ENCODE measurements around the gene SMURF2.
"Not testable (repeated sequence)": the region's sequence is repeated elsewhere in the genome, so short reads cannot be mapped to it uniquely, and the experiment has no call there.

SMURF2 gene

DNA sequence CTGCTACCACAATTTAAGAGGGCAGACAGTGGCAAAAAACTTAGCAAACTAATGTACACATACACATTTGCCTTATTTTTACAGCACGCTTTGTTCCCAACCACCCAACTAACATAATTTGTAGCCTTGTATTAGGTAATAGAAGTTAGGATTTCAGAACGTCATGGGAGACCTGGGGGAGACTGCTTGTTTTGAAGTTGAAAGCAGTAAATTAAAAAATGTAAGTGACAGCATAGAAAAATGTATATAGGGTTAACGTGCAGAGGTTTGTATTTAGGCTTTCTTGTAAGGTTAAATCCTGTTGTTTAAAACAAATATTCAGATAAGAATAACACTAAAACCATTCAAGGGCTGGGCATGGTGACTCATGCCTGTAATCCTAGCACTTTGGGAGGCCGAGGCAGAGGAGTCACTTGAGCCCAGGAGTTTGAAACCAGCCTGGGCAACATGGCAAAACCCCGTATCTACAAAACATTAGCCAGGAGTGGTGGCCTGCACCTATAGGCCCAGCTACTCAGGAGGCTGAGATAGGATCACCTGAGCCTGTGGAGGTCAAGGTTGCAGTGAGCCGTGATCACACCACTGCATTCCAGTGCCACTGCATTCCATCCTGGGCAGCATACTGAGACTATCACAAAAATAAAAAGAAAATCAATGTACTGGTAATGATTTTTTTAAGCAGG lies 2.3 kb upstream of the SMURF2 start:
- DNase-seq (ENCODE audit: low read depth in 2 of 2): not testable (repeated sequence)

DNA sequence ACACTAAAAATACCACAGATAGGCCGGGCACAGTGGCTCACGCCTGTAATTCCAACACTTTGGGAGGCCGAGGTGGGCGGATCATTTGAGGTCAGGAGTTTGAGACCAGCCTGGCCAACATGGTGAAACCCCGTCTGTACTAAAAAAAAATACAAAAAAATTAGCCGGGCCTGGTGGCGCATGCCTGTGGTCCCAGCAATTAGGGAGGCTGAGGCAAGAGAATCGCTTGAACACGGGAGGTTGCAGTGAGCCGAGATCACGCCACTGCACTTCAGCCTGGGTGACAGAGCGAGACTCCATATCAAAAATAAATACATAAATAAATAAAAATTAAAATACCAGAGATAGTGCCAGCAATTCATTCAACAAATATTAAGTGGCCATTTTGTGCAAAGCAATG lies 1.7 kb upstream of the SMURF2 start:
- not testable (repeated sequence) for DNase-seq (ENCODE audit: low read depth in 2 of 2)

DNA sequence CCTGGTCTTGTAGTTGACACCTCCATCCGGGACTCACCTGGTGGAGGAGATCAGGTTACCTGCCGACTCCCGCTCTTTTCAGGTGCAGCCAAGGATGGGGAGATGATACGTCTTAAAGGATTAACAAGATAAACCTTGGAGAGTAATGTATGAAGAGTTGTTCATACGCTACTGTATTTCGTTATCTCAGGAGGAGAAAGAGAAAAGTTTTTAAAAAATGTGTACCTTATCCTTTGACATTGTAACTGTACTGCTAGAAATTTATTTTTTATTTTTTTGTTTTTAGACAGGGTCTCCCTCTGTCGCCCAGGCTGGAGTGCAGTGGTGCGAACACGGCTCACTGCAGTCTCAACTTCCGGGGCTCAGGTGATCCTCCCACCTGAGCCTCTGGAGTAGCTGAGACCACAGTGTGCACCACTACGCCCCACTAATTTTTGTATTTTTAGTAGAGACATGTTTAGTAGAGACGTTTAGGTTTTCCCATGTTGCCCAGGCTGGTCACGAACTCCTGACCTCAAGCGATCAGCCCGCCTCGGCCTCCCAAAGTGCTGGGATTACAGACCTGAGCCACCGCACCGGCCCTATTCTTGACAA lies 764 bp upstream of the SMURF2 start:
- no peak for DNase-seq (ENCODE audit: low read depth in 2 of 2)

DNA sequence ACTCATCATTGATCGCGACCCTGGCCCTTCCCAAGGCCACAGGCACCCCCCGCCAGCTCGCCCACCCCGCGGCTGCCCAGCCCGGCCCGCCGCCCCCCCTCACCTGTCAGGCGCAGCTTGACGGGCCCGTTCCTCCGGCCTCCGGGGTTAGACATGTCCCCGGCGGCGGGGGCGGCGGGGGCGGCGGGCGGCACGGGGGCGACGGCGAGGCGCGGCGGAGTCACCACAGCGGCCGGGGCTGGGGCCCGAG lies 456 bp downstream of the SMURF2 start:
- DNase-seq (ENCODE audit: low read depth in 2 of 2): no peak

- DNase-seq (ENCODE audit: low read depth in 2 of 2): peak; percentile 10 to 14
Measured at GRCh38 chr17:64660978-64661725, 955 bp downstream of the SMURF2 start.

- DNase-seq (ENCODE audit: low read depth in 2 of 2): not testable (repeated sequence)
Measured at GRCh38 chr17:64660195-64660977, 1.7 kb downstream of the SMURF2 start.

DNA sequence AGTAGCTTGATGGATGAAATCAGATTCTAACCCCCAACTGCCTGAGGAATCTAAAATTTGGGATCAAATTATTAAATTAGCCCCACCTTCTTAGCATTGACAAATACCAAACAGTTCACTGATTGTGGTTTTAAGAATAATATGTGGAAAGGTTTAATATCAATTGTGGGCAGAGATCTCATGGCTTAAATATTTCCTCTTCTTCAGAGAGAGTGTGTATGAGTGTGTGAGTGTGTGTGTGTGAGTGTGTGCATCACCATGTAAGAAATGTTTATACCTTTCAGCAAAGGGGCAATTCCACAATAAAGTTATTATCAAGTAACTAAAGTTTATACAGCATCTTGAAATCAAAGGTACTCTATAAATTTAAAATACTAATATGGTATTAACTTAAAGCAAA lies 3.2 kb downstream of the SMURF2 start:
- no peak for DNase-seq (ENCODE audit: low read depth in 2 of 2)

GRCh38 chr17:64657610-64658125 lies 4.4 kb downstream of the SMURF2 start:
- DNase-seq (ENCODE audit: low read depth in 2 of 2): no peak

DNA sequence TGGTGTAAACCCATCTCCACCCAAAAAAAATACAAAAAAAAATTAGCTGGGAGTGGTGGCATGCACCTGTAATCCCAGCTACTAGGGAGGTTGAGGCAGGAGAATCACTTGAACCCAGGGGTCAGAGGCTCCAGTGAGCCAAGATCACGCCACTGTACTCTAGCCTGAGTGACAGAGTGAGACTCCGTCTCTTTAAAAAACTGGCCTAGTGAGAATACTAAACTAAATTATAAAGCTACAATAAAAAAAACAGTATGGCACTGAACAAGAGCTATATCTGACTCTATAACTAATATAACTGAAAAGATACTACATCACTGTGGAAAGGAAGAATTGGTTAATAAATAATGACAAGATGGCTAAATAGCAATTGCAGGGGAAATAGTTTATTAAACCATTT lies 6.4 kb downstream of the SMURF2 start:
- DNase-seq (ENCODE audit: low read depth in 2 of 2): no peak

DNA sequence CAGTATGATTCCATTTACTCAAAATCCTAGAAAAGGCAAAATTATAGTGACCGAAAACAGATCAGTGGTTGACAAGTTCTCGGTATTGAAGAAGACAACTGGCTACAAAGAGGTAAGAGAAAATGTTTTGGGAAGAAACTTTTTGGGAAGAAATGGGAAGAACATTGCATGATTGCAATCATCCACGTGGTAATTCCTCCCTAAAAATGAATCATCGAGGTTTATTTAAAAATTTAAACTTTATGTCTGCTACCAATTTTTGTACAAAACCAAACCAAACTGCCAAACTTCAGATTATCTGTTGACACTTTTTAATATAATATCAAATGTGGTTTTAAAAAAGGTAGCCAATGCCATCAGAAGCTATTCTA lies 8.1 kb downstream of the SMURF2 start:
- no peak for DNase-seq (ENCODE audit: low read depth in 2 of 2)

GRCh38 chr17:64653325-64653984 lies 8.7 kb downstream of the SMURF2 start:
- no peak for DNase-seq (ENCODE audit: low read depth in 2 of 2)

GRCh38 chr17:64651889-64652288 lies 10.2 kb downstream of the SMURF2 start:
- DNase-seq (ENCODE audit: low read depth in 2 of 2): no peak

DNA sequence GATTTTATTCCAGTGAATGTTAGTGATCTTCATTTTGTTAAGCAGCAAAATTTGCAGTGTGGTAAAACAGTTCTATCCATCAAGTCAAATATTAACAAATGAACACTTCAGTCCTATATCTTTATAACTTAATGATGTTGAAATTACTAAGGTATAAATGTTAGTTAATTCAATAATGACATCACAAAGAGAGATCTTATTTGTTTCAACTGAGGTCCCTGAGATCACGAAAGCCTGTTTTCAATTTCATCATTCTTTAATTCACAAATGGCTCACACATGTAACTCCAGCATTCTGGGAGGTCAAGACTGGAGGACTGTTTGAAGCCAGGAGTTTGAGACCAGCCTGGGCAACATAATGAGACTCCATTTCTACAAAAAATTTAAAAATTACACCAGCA lies 13.9 kb downstream of the SMURF2 start:
- DNase-seq (ENCODE audit: low read depth in 2 of 2): no peak

DNA sequence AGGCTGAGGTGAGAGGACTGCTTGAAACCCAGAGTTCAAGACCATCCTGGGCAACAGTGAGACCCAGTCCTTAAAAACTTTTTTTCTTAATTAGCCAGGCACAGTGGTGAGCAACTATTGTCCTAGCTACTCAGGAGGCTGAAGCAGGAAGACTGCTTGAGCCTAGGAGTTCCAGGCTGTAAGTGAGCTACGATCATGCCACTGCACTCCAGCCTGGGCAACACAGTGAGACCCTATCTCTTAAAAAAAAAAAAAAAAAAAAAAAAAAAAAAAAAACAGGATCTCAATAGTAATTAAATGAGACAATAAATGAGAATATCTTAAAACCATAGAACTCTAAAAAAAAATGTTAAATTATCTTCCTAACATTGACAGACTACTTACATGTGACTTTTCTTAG lies 14.3 kb downstream of the SMURF2 start:
- no peak for DNase-seq (ENCODE audit: low read depth in 2 of 2)

- DNase-seq (ENCODE audit: low read depth in 2 of 2): no peak
Measured at GRCh38 chr17:64639516-64639915, 22.6 kb downstream of the SMURF2 start.

GRCh38 chr17:64638552-64639203 lies 23.4 kb downstream of the SMURF2 start:
- no peak for DNase-seq (ENCODE audit: low read depth in 2 of 2)

GRCh38 chr17:64635647-64636305 lies 26.3 kb downstream of the SMURF2 start:
- no peak for DNase-seq (ENCODE audit: low read depth in 2 of 2)

- no peak for DNase-seq (ENCODE audit: low read depth in 2 of 2)
Measured at GRCh38 chr17:64634218-64634617, 27.9 kb downstream of the SMURF2 start.

- DNase-seq (ENCODE audit: low read depth in 2 of 2): no peak
Measured at GRCh38 chr17:64632606-64633005, 29.5 kb downstream of the SMURF2 start.

GRCh38 chr17:64632194-64632593 lies 29.9 kb downstream of the SMURF2 start:
- no peak for DNase-seq (ENCODE audit: low read depth in 2 of 2)

All from stimulated activated CD8-positive, alpha-beta memory T cell treated with anti-CD3 and anti-CD28 coated beads, Interleukin-2, amount 100 ng/mL, for 48 hours (primary cell).